GM21367 (cell line): ENCODE results near the gene TXNRD2.

Experiments used
- ATAC-seq: cut with Tn5 transposase; IDR thresholded peaks from one replicate; pipeline ENCODE4 v1.9.1; 2021; ENCODE audit not compliant: unreplicated experiment

Gene TXNRD2

DNA sequence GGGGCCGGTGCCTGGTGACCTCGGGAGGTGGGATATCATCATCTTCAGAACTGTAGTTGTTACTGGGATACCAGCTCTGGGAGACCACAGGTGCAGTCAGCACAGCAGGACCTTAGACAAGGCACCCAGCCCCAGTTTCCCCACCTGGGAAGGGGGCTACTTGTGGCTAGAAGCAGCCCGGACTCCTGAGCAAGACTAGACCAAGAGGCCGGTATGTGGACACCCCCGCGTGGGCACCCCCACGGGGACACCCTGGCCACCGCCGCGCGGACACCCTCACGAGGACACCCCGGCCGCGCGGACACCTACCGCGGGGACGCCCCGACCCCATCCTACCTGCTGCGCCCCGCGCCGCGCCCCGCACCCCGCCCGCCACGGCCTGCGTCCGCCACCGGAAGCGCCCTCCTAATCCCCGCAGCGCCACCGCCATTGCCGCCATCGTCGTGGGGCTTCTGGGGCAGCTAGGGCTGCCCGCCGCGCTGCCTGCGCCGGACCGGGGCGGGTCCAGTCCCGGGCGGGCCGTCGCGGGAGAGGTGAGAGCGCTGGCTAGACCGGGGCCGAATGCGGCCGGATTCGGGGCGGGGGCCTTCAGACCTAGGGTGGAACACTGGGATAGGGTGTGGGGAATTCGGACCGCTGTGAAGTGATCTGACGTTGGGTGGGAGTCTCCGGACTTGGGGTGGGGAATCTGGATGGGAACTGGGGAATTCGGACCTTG, at the start of gene TXNRD2, which contains the start of gene COMT:
Gene TXNRD2 (minus strand): TSS at position 454 of the 718 bp plus-strand sequence. CDS start 15 bp downstream, at position 439.
Gene COMT (plus strand): TSS at position 408 of the 718 bp plus-strand sequence. CDS start 20,755 bp downstream, outside the sequence.
- no peak for ATAC-seq

DNA sequence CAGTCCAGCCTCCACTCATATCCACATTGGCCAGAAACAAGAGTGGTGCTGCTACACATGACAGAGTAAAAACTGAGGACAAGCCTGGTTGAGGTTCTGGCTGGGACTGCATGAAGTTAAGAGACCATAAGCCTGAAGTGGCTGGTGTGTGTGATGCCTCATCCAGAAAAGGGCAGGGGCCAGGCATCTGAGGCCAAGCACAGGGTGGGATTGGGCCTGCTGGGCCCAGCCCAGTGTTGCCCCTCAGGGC, 49.7 kb upstream of the TXNRD2 start:
- no peak for ATAC-seq

DNA sequence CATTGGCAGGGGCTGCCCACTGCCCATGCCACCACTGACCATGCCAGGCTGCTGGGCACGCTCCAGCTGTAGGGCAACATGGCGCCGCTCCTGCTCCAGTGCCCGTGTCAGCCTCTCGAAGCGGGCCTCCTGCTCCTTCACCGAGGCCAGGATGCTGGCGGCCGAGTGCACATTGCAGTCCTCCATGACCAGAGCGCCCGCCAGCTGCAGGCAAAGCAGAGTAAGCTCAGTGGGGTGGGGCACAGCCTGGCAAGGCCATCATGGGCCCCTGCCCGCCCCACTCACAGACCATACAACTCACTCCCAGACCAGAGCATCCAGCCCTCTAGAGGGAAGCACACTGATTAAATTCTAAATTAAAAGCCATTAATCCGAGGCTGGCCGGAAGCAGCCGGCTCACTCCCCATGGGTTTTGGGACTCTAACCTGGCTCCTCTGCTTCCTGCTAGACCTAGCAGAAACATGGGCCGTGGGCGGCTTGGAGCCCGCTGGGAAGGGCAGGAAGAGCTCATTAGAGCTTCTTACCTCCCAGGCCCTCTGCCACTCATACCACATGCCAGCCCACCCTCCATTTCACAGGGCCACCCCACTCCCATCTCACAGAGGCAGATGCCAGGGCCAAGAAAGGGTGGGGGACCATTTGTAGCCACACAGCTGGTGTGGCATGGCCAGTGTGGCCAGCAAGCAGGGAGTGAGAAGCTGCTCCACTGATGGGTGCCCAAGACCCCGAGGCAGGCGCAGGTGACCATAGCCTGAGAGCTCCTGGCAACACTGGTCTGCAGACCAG, 49.2 kb upstream of the TXNRD2 start:
- ATAC-seq = no peak

DNA sequence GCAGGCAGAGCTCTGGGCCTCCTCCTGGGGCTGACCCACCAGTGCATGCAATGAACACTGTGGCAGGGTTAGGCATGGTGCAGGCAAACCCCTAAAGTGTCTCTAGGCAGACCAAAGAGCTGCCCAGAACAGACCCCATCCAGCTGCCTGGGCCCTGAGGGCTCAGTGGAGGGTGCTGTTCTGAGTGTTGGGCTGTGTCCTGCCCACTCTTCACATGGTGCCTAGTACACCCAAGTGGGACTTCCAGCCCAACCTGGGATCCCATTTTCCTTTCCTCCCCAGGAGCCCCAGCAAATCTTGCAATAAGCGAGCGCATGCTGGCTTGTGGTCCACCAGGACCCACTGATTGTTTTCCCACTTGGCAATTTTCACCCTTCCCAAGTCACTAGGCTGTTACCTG, 48.6 kb upstream of the TXNRD2 start:
- ATAC-seq = no peak

DNA sequence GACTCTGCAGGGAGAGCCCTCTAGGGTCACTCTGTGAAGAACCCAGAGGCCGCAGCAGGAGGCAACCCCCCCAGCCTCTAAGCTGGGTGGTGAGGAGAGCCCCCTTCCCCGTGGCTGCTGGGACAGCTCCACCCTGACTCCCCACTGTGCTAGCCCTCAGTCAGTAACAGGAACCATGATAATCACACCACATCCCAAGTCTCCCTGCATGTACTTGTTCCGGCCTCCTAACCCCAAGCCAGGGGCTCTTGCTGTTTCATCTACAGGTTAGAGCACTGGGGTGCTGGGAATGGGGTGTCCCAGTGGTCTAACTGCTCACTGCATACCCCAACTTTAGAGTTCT, 48.1 kb upstream of the TXNRD2 start:
- ATAC-seq = no peak

DNA sequence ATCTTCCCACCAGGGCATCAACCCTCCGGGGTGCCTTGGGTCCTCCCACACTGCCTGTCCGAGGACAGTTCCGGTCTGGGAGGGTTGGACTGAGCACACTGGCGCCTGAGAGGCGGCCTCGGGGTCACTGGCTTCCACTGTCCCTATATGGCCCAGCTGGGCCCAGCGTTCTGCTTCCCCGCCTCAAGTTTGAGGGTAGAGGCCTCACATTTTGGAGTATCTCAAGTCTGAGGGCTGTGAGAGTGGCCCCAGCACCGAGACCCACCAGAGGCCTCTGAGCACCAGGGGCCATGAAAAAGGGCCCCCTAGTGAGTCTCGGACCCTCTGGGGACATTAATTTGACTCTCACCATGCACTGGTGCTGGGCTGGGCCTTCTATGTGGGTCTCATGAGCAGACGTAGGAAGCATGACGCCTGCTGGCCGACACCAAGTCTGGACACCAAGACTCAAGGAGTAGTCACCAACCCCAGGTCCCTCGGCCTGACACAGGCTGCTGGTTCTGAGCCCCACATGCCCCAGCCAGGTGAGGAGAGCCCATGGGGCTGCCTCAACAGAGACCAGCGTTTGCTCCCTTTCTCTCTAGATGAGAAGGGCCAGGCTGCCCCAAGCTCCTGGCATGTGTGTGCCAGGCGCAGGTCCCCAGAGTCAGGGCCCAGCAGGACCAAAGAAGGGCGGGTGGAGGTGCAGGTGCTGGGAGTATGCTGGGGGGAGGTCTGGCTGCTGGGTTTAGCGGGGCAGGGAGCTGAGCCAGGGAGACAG, 47.5 kb upstream of the TXNRD2 start:
- ATAC-seq = no peak

DNA sequence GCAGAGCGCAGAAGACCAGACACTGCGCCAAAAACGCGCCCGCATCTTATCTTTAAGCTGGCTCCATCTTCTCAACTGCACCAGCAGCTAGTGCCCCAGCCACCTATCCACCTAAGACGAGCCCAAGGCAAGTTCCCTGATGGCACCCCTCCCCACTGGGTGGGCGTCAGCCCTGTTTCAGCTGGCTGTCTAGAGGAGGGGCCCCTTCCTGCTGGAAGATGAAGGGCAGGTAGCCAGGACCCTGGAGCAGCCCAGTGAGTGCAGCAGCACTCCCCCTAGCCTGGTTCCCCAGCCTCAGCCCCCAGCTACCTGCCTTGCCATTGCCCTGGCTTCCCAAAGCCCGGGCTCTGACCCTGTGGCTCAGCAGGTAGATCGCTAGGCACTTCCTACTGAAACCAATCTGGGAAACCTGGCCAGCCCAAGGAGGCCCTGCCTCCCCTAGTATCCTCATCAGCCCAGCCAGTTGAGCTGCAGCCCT, 46.8 kb upstream of the TXNRD2 start:
- ATAC-seq = no peak

DNA sequence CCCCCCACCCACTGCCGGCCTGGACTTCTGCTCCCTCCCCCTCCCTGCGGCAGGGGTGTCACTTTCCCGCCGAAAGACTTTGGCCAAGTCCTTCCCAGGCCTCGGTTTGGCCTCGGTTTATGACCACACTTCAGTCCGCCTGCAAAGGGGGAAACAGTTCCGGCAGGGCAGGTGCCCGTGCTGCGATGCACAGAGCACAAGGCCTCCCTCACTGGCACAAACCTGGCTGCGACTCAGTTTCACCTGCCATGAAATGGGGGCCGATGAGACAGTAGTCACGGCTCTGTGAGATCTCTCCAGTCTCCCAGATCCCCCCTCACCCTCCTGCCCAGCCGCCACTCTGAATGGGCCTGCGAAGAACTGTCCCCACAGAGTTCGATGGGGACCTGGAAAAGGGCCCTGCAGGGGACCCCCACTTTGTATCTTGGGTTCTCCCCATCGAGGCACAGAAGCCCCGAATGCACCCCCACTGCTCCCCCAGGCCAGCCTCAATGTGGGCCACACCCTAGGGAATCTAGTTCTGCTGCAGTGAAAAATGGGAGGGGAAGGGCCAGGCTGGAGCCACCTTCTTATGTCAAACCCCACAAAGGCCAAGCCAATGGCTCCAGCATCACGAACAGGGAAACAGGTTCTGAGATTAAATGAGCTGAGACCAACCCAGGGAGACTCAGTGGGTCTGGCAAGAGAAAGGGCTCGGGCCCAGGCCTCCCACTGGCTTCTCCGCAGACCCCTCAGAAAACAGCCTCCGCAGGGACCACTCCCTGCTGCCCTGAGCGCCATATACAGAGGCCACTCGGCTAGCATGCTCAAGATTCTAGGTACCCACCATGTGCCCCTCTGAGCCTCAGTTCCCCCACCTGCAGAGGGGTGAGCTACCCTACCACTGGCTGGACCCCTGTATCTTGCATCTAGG, 46.0 kb upstream of the TXNRD2 start:
- no peak for ATAC-seq

DNA sequence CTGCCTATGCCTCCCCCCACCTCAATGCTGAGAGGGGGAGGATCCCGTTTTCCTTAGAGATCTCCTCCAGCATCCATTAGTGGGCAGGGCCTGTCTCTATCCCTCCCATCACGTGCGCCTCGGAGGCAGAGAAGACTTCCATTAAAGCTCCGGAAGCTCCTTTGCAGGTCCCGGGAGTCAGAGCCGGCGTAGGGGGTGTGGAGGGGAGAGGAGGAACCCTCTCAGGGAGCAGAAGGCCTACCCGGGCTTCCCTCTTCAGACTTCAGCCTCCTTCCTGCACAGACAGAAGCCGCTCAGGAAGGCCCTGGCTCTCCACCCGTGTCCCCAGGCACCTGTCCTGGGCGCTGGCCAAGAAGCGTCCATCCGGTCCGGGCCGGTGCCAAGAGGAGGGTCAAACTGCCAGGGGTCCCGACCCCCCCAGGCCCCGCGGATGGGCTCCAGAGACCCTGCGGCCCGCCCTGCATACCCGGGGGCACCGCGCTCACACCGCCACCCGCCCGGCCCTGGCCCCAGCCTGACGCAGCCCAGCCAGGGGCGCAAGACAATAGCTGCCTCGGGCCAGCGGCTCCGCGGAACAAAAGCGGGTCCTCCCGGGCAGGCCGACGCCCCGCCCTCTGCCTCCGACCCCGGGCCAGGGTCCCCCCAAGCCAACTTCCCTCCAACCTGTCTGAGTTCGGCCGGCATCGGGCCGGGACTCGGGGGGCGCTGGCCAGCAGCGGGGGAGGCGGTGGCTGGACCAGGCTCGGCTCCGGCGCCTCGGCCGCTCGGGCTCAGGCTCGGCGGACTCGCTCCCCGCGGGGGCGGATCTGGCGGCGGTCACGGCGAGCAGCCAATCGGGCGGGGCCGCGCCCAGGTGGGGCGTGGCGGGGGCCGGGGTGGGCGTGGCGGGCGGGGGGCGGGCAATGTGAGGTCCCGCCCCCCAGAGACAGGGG, 45.1 kb upstream of the TXNRD2 start:
- no peak for ATAC-seq

DNA sequence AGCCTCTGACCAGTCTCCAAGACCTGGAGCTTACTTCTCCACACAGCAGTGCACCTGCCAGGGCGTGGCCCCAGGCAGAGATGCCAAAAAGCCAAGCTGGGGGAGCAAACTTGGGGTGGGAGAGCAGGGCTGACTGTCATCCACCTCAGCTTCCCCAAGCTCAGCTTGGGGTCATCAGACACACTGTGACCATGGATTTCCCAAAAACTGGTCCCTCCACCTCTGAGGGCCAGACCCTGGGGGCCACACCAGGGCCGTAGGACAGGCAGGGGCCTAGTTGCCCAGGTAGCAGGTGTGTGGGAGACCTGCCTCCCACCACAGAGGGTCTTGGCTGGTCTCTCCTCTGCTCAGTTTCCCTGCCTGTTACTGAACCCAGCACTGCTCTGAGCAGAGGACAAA, 44.4 kb upstream of the TXNRD2 start:
- ATAC-seq = no peak

DNA sequence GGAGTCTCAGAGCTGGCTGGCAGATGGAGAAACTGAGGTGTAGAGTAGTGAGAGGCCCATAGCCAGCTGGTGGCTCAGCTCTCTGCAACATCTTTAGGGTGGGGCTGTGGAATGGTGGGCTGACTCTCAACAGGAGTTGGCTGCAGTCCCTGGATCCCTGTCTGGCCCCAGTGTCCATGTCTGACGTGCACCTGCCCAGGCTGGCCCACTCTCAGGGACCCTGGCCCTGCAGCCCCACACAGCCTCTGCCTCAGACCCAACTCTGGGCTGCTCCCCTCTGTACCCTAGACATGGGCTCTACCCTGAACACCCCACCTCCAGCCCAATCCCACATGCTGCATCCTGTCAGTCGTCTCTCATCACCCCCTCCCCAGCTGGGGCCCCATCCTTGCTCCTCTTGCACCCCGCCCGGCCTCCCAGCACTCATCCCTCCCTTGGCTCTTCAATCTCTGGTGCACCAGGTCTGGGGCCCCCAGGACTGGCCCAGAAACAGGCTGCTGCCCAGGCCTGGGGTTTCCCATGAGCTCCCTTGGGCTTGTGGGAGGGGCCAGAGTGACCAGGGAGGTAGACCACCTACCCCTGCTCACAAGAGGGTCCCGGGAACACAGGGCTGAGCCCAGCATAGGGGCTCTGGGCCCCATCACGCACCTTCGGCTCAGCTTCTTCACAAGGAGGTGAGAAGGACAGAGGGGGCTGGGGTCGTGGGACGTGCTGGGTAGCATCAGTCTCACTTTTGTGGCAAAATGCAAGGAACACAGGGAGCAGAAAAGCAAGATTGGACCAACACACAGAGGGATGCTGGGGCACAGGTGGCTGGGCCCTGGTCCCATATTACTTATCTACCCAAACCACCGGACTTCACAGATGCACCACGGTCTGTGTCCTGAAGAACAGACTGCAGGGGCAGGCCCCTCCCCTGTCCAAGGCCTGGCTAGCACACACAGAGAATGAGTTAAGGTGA, 43.5 kb upstream of the TXNRD2 start:
- no peak for ATAC-seq

DNA sequence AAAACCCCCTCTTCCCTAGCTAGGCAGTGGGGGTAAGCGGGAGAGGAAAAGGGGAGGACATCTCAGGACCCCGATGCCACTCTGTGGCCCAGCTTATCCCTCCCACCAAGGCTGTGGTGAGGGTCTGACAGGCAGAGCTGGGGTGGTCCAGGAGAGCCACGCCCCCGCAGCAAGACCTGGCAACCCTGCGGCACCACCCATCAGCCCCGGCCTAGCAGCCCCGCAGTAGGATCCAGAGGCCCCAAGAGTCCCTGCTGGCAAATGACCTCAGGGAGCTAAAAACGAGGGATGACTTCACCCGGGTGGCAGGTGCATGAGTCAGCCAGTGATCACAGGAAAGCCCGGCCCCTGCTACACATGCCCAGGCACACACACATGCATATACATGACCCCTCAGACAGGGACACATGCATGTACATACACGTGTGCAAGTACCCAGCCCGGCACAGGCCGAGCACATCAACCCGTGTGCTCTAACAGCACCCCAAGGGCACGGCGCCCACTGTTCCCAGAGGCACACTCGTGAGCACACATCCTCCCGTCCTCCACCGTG, 42.7 kb upstream of the TXNRD2 start:
- no peak for ATAC-seq

DNA sequence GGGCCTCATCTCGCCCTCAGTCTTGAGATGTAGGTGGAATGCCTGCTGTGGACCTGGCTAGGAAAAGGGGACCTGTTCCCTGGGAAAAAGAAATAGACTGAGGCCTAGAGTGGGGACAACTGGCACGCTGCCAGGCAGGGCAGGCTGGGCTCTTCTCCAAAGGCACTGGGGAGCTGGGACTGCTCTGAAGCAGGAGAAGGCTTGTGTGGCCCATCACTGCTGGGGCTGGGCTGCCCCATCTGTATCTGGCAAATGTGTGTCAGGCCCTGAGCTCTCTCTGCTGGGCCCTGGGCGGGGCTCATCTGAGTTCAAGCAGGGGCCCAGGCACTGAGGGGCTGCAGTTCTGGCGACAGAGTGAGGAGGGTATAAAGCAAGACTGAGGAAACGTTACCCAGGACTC, 42.1 kb upstream of the TXNRD2 start:
- no peak for ATAC-seq

DNA sequence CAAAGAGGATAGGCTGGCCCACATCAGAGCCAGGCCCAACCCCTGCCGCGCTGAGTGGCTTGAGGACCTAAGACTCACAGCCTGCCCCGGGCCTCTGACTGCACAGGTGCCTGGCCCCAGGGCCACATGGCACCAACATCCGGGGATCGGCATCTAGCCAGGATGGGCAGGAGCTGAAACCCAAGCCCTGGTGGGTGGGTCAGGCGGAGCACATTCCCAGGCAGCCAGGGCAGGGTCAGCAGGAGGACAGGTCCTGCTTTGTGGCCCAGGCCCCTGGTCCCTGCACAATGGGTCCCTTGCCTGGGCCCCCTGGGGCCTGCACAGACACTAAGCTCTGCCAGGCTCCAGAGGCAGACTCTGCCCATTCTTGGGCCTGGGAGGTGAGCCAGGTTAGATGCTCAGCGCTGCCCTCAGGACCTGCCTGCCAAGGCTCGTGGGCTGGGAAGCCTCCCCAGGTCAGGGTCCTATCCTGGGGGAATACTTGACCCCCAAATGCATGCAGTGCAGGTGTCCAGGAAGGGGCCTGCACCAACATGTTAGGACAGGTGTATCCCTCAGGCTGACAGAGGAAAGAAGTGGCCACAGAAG, 41.5 kb upstream of the TXNRD2 start:
- no peak for ATAC-seq

DNA sequence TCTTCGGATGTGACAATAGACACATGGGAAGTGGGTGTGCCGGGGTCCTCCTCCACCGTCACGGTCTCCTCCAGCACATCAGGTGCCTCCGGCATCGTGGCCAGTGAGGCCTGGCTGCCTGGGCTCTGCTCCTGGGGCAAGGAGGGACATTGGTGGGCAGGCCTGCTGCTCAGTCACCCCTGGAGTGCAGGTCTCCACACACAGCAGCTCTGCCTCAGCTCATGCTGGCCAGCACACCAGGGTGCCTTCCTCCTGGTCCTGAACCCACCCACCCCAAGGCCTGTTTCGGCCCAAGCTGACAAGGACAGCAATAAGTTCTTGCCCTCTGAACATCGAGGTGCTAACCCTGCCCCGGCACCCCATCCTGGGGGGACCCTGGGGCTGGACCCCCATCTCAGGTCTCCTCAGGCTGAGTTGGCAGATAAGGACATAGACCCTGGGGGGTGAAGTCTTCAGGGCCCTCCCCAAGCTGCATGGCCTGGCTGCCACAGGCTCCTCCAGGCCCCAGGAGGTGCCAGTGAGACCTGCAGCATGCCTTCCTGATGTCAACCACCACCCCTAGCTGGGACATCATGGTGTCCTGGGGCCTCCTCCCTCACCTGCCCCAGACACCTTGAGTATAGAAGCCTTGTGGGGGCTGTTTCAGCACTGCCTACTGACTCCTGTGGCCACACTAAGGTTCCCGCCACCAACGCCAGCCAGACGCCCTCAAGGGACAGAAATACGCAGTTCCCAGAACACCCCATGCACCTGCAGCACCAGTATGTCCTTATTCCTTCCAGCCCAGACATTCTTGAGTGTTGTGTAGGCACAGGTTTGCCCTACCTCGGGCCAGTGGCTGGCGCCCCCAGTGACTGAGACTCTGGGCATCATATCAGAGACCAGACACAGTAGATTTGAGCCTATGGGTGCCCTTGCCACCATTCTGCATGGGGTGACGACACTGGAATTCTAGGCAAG, 40.6 kb upstream of the TXNRD2 start:
- ATAC-seq = no peak

DNA sequence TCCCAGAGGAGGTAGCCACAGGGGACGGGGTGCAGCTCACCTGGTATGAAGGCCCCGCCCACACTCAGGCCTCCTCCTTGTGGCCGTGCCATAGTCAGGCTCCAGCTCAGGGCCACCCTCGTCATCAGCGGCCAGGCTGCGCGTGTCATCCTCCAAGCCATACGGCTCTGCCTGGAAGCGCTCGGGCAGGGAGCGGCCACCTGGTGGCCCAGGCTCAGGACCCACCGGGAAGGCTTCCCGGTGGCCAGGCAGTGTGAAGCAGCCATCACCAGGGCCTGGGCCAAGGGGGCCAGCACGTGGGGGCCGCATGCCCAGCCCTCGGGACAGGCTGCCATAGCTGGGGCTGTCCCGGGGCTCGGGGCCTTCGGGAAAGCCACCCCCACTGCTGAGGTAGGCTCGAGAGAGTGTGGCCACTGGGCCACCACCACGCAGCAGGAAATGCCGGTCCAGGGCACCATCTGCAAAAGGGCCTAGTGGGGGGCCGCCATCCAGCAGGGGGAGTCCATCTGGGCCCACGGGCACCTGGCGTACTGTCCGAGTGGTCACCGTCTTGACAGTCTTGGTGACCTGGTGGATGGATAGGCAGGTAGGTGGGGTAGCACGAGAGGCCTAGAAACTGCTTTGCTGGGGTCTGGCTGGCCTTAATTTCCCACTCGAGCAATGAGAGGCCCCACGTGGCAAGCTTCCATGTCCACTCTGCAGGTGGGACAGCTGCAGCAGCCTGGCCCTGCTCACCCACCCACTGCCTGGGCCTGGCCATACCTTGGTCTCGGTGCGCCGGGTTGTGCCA, 39.7 kb upstream of the TXNRD2 start:
- no peak for ATAC-seq
